ENCODE results near the gene SLCO4A1.

The SLCO4A1 gene

GRCh38 chr20:62671765-62672164, 29.5 kb downstream of the SLCO4A1 start:
- H3K4me3 ChIP-seq (replicated peaks in 1 of 2; ENCODE audit: low read depth in 2 of 2, low read length in 2 of 2) = no peak overlapping the region

GRCh38 chr20:62674370-62674769, 32.1 kb downstream of the SLCO4A1 start:
- no peak for DNase-seq (ENCODE audit: low read depth in 2 of 2)
- no peak overlapping the region for H3K4me3 ChIP-seq (replicated peaks in 1 of 2; ENCODE audit: low read depth in 2 of 2, low read length in 2 of 2)
- no peak for TF ChIP-seq CTCF (IDR thresholded peaks at IDR 0.05; ENCODE audit: low read depth, low read length)

More at GRCh38 chr20:62671765-62672164, 29.5 kb downstream of the SLCO4A1 start:
- DNase-seq (ENCODE audit: low read depth in 2 of 2) = no peak
- no peak for TF ChIP-seq CTCF (IDR thresholded peaks at IDR 0.05; ENCODE audit: low read depth, low read length)

GRCh38 chr20:62675156-62675876, 33.0 kb downstream of the SLCO4A1 start:
- no peak for DNase-seq (ENCODE audit: low read depth in 2 of 2)
- H3K4me3 ChIP-seq (replicated peaks in 1 of 2; ENCODE audit: low read depth in 2 of 2, low read length in 2 of 2) = no peak overlapping the region
- TF ChIP-seq CTCF (IDR thresholded peaks at IDR 0.05; ENCODE audit: low read depth, low read length) = no peak

GRCh38 chr20:62675877-62676260, 33.6 kb downstream of the SLCO4A1 start:
- no peak overlapping the region for H3K4me3 ChIP-seq (replicated peaks in 1 of 2; ENCODE audit: low read depth in 2 of 2, low read length in 2 of 2)
- DNase-seq (ENCODE audit: low read depth in 2 of 2) = no peak
- TF ChIP-seq CTCF (IDR thresholded peaks at IDR 0.05; ENCODE audit: low read depth, low read length) = no peak

GRCh38 chr20:62676976-62677375, 34.7 kb downstream of the SLCO4A1 start:
- no peak for DNase-seq (ENCODE audit: low read depth in 2 of 2)
- H3K4me3 ChIP-seq (replicated peaks in 1 of 2; ENCODE audit: low read depth in 2 of 2, low read length in 2 of 2) = no peak overlapping the region
- TF ChIP-seq CTCF (IDR thresholded peaks at IDR 0.05; ENCODE audit: low read depth, low read length) = no peak

GRCh38 chr20:62677678-62678077, 35.4 kb downstream of the SLCO4A1 start:
- no peak for DNase-seq (ENCODE audit: low read depth in 2 of 2)
- no peak overlapping the region for H3K4me3 ChIP-seq (replicated peaks in 1 of 2; ENCODE audit: low read depth in 2 of 2, low read length in 2 of 2)
- TF ChIP-seq CTCF (IDR thresholded peaks at IDR 0.05; ENCODE audit: low read depth, low read length) = no peak

GRCh38 chr20:62678553-62678952, 36.2 kb downstream of the SLCO4A1 start:
- no peak for DNase-seq (ENCODE audit: low read depth in 2 of 2)
- no peak for TF ChIP-seq CTCF (IDR thresholded peaks at IDR 0.05; ENCODE audit: low read depth, low read length)
- no peak overlapping the region for H3K4me3 ChIP-seq (replicated peaks in 1 of 2; ENCODE audit: low read depth in 2 of 2, low read length in 2 of 2)

Measured in cardiac fibroblast (primary cell).